Gastrocnemius medialis (tissue), 4 donors: Measurements from ENCODE around the gene MYH16. TPM values are rescaled to one million over a fixed set of nuclear protein-coding genes. Genes with fewer than 3 reads are reported as not detected.
"Not testable (repeated sequence)": the region's sequence is repeated elsewhere in the genome, so short reads cannot be mapped to it uniquely, and the experiment has no call there.

Experiments used
- ATAC-seq, 2 donors: fragments of 150-250 bp; one replicate each; pipeline ENCODE4 v1.9.1; 2016
- DNase-seq, 2 donors: peaks; one replicate each; pipeline ENCODE4 v3.0.0-alpha.2; 2019
- H3K27ac ChIP-seq, 4 donors: fragments of 200-600 bp; sonication (generic); 1 replicate in 1 of 4; 2 replicates in 3 of 4; pipeline ENCODE4 v1.5.1; 2016 to 2018; ENCODE audit warnings: mild to moderate bottlenecking in 2 of 4, moderate library complexity in 1 of 4
- H3K27me3 ChIP-seq, 3 donors: fragments of 200-600 bp; sonication (generic) in 2 of 3; 1 replicate in 1 of 3; 2 replicates in 2 of 3; pipeline versions ENCODE4 v1.5.1 to v1.6.0; 2016 to 2019; ENCODE audit warnings: mild to moderate bottlenecking in 1 of 3, moderate library complexity in 1 of 3
- H3K36me3 ChIP-seq, 2 donors: fragments of 200-600 bp; sonication (generic) in 1 of 2; one replicate each; pipeline ENCODE4 v1.5.1; 2017 to 2018
- H3K4me1 ChIP-seq, 2 donors: fragments of 200-600 bp; sonication (generic) in 1 of 2; one replicate each; pipeline ENCODE4 v1.5.1; 2016 to 2017; ENCODE audit warnings: mild to moderate bottlenecking in 2 of 2
- H3K4me3 ChIP-seq, 4 donors: fragments of 200-600 bp; sonication (generic) in 3 of 4; 1 replicate in 1 of 4; 2 replicates in 3 of 4; pipeline ENCODE4 v1.5.1; 2016 to 2019; ENCODE audit warnings: mild to moderate bottlenecking in 2 of 4
- H3K9me3 ChIP-seq, 3 donors: fragments of 200-600 bp; sonication (generic) in 2 of 3; 1 replicate in 1 of 3; 2 replicates in 2 of 3; pipeline ENCODE4 v1.5.1; 2016 to 2019
- CTCF ChIP-seq, 5 experiments: fragments of 450-650 bp in 3 of 5; fragments of 200-600 bp in 2 of 5; sonication (generic) in 2 of 5; IDR thresholded peaks in 4 of 5; conservative IDR thresholded peaks in 1 of 5; 1 replicate in 4 of 5; 2 replicates in 1 of 5; pipeline ENCODE4 v1.5.1; 2016 to 2019; ENCODE audit warnings: antibody characterized with exemption in 5 of 5, mild to moderate bottlenecking in 3 of 5, moderate library complexity in 3 of 5
- POLR2A ChIP-seq, 2 donors: fragments of 450-650 bp; IDR thresholded peaks; one replicate each; pipeline ENCODE4 v1.6.1; 2017; ENCODE audit warnings: antibody characterized with exemption in 2 of 2, mild to moderate bottlenecking in 2 of 2, moderate library complexity in 2 of 2
- in situ Hi-C, 4 donors: fragments of 200-750 bp; cut with MboI; loops; one replicate each; pipeline versions ENCODE4 v1.15.0 to v1.8.0; 2017; ENCODE audit warnings: low sequenced_read_pairs in 4 of 4
- intact Hi-C: fragments of 100-400 bp; cut with DNase I; formaldehyde crosslinking; loops from one replicate; pipeline ENCODE4 v1.15.1; 2023; ENCODE audit warnings: low total_unique reads
- total RNA-seq, 4 donors: library from RNA; depleted of rRNA; stranded (reverse); fragments of >200 nt; gene quantifications; one replicate each; pipeline versions ENCODE4 v1.1.0 to v1.2.3, GENCODE V29; 2016

MYH16 gene
- total RNA-seq, 4 donors from 2014 or later, result not detected

- H3K4me3 ChIP-seq, result peak overlapping the region; percentile 97 to 99 (median 98)
- intact Hi-C loops (loop anchor here (5.0 to 10.0 kb wide), 4 partner anchors 82 to 400 kb away; partner anchors contain the start of genes BUD31, PDAP1, SMURF1 and ZKSCAN5), in situ Hi-C loops (no loop called here)
- peak overlapping the region; percentile 88 to 95 (median 94) for H3K27ac ChIP-seq
- H3K4me1 ChIP-seq, result peaks cover 46 to 47% of the 10 kb centered on the region in 2 donors
- H3K9me3 ChIP-seq, result no peaks in the 10 kb centered on the region
- ATAC-seq (no peak), DNase-seq (no peak)
- H3K27me3 ChIP-seq, result no peaks in the 10 kb centered on the region
- TF ChIP-seq POLR2A (IDR thresholded peaks at IDR 0.05), result no peak
- no peaks in the 10 kb centered on the region for H3K36me3 ChIP-seq
Measured at GRCh38 chr7:99325001-99325493, 52.4 kb downstream of the MYH16 start.

- TF ChIP-seq CTCF (IDR thresholded peaks at IDR 0.05 in 4 of 5, conservative IDR thresholded peaks at IDR 0.05 in 1 of 5), result peak; percentile 28 to 39 (median 30)
- TF ChIP-seq POLR2A (IDR thresholded peaks at IDR 0.05), result peak; percentile 60 to 76
- intact Hi-C loops, result loop anchor here (5.0 to 10.0 kb wide), 4 partner anchors 82 to 401 kb away; partner anchors contain the start of genes BUD31, PDAP1, SMURF1 and ZKSCAN5
- in situ Hi-C loops, result no loop called here
- Histone ChIP-seq H3K9me3 (no peaks in the 10 kb centered on the region), H3K4me3 (peak within 1 kb of the TSS; percentile 97 to 99 (median 98)), H3K27ac (peak within 1 kb of the TSS; percentile 88 to 95 (median 94)), H3K4me1 (peaks cover 54% of the 10 kb centered on the region in 2 donors), H3K36me3 (no peaks in the 10 kb centered on the region), H3K27me3 (no peaks in the 10 kb centered on the region)
- ATAC-seq (peak; percentile 93 to 97), DNase-seq (peak; percentile 82 to 88)
Measured at GRCh38 chr7:99325592-99326407, 53.2 kb downstream of the MYH16 start, which contains the start of gene ARPC1A. Gene ARPC1A, plus strand, starts transcription at chr7:99325898. Its CDS starts 7,456 bp downstream, at chr7:99333354.

DNA sequence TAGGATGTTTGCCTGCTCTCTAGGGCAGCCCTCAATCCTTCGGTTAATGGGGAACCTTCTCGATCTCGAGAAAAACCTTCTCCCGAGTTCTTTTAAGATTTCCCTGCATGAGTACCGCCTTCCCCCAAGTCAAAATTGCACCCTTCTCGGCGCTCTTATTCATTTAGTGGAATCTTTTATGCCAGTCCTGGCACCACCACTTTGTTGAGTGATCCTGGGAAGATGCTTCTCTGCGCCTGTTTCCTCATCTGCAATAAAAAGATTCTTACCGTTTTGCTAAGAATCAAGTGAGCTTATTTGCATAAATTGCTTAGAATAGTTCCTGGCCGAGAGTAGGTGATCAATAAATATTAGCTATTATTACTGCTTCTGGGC is 53.8 kb downstream of the MYH16 start:
- Histone ChIP-seq H3K27ac (peak overlapping the region; percentile 88 to 95 (median 94)), H3K4me3 (peak overlapping the region; percentile 97 to 99 (median 98)), H3K27me3 (no peaks in the 10 kb centered on the region), H3K9me3 (no peaks in the 10 kb centered on the region), H3K4me1 (peaks cover 54 to 57% of the 10 kb centered on the region in 2 donors), H3K36me3 (no peaks in the 10 kb centered on the region)
- DNase-seq (no peak), ATAC-seq (no peak)
- intact Hi-C loops (loop anchor here (5.0 to 10.0 kb wide), 4 partner anchors 81 to 402 kb away; partner anchors contain the start of genes BUD31, PDAP1, SMURF1 and ZKSCAN5), in situ Hi-C loops (no loop called here)
- no peak for TF ChIP-seq POLR2A (IDR thresholded peaks at IDR 0.05)
- TF ChIP-seq CTCF (IDR thresholded peaks at IDR 0.05 in 4 of 5, conservative IDR thresholded peaks at IDR 0.05 in 1 of 5), result no peak

- H3K4me3 ChIP-seq, DNase-seq, H3K9me3 ChIP-seq, intact Hi-C loops, in situ Hi-C loops, H3K27me3 ChIP-seq: not testable (repeated sequence)
- ATAC-seq, result peak in 1 of 2 donors; percentile 56
- H3K4me1 ChIP-seq, result peaks cover 47% of the 10 kb centered on the region in 2 donors
- H3K36me3 ChIP-seq, result peaks cover 0 to 25% of the 10 kb centered on the region in 2 donors
- H3K27ac ChIP-seq, result peak overlapping the region; percentile 16 to 60 (median 47)
Measured at GRCh38 chr7:99330314-99330961, 57.8 kb downstream of the MYH16 start.

DNA sequence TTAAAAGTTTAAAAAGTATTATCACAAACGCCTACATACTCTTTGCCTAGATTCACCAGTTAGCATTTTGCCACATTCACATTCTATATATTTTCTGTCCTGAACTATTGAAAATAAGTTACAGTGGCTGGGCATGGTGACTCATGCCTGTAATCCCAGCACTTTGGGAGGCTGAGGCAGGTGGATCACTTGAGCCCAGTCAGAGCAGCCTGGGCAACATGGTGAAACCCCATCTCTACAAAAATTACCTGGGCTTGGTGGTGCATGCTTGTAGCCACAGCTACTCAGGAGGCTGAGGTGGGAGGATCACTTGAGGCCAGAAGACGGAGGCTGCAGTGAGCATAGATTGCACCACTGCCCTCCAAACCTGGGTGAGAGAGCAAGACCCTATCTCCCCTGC is 58.4 kb downstream of the MYH16 start:
- in situ Hi-C loops, result no loop called here
- TF ChIP-seq CTCF (IDR thresholded peaks at IDR 0.05 in 4 of 5, conservative IDR thresholded peaks at IDR 0.05 in 1 of 5), result no peak
- no peak for TF ChIP-seq POLR2A (IDR thresholded peaks at IDR 0.05)
- Histone ChIP-seq H3K9me3 (no peaks in the 10 kb centered on the region), H3K4me1 (peaks cover 47% of the 10 kb centered on the region in 2 donors), H3K36me3 (peaks cover 0 to 30% of the 10 kb centered on the region in 2 donors), H3K27me3 (no peaks in the 10 kb centered on the region), H3K27ac (peak overlapping the region; percentile 16 to 60 (median 47)), H3K4me3 (no peak overlapping the region)
- intact Hi-C loops, result no loop called here
- ATAC-seq (no peak), DNase-seq (no peak)
